A172 (cell line): ENCODE results near the gene DNER. TPM values are rescaled to one million over a fixed set of nuclear protein-coding genes. Genes with fewer than 3 reads are reported as not detected.
"Not testable (repeated sequence)": the region's sequence is repeated elsewhere in the genome, so short reads cannot be mapped to it uniquely, and the experiment has no call there.

ENCODE experiments used
- DNase-seq: peaks from one replicate; pipeline ENCODE4 v3.0.0-alpha.2; 2015; ENCODE audit warnings: low spot score
- total RNA-seq: library from RNA; depleted of rRNA; stranded (reverse); fragments of >200 nt; shearing (Covaris generic); gene quantifications from 2 replicates; pipeline ENCODE4 v1.2.3, GENCODE V29; 2014

Gene DNER
- total RNA-seq, 1 experiment from 2014 or later: 68.3 TPM

DNA sequence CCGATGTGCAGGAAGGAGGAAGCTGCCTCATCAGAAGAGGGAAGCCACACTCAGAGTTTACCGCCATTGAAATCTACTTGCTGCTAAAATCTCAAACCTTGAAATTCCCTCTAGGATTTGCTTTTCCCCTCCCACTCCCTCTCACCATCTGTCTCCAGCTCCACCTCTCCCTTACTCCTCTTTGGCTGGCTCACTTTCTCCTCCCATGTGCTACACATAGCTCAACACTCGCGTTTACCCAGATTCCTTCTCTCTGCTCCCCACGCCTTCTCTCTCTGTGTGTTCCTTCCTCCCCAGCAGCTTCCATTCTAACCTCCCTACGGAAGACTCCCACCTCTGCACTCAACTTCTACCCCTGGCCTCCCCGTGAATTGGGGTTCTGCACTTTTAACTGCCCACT, 143.1 kb downstream of the DNER start:
- no peak for DNase-seq

GRCh38 chr2:229566370-229566769, 148.0 kb downstream of the DNER start:
- no peak for DNase-seq

DNA sequence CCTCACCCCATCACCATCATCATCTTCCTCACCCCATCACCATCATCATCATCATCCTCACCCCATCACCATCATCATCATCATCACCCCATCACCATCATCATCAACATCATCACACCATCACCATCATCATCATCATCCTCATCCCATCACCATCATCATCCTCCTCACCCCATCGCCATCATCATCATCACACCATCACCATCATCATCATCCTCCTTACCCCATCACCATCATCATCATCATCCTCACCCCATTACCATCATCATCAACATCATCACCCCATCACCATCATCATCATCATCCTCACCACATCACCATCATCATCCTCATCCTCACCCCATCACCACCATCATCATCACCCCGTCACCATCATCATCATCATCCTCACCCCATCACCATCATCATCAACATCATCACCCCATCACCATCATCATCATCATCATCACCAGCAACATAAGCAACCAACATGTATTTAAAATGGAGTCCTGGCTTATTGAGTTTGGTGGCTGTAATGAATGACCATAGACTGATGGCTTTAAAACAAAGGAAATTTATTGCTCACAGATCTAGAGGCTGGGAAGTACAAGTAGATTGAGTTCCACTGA, 150.0 kb downstream of the DNER start:
- DNase-seq: no peak

DNA sequence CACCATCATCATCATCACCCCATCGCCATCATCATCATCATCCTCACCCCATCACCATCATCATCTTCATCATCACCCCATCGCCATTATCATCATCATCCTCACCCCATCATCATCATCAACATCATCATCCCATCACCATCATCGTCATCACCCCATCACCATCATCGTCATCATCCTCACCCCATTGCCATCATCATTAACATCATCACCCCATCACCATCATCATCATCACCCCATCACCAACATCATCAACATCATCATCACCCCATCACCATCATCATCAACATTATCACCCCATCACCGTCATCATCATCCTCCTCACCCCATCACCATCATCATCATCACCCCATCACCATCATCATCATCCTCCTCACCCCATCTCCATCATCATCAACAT, 151.0 kb downstream of the DNER start:
- no peak for DNase-seq

- no peak for DNase-seq
These were observed 151.8 kb downstream of the DNER start for GRCh38 chr2:229562472-229563127.

- DNase-seq: no peak
These were observed 154.4 kb downstream of the DNER start for GRCh38 chr2:229559986-229560385.

GRCh38 chr2:229553091-229553490, 161.3 kb downstream of the DNER start:
- DNase-seq: peak; percentile 11

DNA sequence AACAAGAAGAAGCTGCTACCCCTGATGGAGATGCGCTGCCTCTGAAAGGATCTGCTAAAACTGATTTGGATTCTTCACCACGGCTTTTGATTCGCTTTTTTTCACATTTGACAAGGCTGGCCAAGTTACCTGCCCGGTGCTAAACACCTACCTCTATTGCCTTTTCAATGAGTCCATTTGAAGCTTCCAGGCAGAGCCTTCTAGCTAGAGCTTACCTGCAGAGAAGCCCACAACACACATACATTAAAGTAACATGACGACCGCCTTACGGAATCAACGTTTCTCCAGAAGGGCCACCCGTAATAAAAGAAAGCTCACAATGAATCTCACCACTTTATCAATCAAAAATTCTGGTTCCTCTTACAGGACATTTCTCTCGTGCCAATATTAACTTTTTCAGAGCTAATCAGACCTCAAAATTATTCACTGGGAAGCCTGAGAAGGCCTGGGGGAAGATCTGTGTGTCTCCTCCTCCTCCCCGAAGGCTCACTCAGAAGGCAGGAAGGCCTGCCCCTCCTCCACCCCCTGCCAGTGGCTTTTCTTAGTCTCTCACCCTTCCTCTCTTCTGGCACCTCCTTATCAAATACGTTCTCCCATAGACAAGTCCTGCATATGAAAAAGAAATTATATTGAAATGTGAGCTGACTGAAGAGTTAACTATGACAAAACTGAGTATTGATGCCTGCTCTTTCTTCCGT, 171.0 kb downstream of the DNER start:
- DNase-seq: no peak

DNA sequence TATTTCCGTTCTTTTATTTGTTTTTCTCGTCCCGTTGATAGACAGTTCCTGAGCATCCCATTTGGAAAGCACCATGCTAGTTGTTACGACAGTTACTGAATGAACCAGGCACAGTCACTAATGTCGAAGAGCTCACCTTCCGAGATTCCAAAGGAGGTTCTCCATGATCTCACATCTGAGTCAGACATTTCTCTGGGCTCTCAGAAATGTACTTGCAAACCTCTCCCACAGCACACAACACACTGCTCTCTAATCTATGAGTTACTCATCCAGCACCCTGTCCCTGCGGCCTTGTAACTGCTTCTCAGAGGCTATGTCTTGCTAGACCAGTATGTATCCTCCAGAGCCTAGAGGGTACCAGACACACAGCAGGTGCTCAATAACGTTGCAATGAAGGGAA, 174.7 kb downstream of the DNER start:
- DNase-seq: peak; percentile 57

DNA sequence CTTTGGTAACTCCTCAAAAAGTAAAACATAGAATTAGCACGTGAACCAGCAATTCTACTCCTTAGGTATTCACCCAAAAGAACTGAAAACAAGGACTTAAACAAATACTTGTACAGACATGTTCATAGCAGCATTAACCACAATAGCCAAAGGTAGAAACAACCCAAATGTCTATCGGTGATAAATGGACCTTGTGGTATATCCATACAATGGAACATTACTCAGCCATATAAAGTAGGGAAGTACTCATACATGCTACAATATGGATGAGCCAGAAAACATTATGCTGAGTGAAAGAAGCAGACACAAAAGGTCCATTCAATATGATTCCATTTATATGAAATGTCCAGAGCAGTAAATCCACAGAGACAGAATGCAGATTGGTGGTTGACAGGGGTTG, 182.8 kb downstream of the DNER start:
- no peak for DNase-seq

GRCh38 chr2:229530434-229530833, 183.9 kb downstream of the DNER start:
- no peak for DNase-seq

DNA sequence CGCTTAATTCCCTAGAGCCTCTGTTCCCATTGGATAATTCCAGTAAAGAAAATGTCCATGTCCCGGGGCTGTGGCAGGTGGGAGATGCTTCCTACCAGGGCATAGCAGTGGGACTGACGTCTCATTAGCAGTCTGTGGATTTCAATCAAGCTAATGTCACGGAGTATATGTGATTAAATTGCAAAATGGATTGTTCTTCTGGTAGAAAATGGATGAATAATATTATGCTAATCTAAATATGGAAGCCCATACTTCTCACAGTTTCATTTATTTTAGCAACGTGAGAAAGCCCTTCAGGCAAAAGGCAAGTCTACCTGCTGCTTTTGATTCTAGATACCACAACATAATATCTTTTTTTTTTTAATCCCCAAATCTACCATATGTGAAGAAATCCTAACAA, 185.5 kb downstream of the DNER start:
- DNase-seq: no peak

DNA sequence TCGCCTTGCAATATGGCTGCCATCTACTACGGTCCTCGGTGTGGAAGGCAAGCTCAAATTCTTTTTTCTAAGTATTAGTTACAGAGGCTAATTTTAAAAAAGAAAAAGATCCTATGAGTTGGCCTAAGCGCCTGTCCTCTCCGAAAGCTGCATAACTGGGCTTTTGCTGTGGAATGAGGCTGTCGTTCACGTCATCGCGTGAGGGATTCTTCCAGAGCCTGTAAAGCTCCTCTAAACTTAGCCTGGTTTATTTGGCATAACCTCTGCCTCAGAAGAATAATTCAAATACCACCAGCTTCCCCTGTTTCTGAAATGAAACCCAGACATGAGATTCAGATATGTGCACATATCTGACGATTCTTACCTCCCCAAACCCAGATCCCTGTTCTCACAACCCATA, 187.4 kb downstream of the DNER start:
- no peak for DNase-seq

DNA sequence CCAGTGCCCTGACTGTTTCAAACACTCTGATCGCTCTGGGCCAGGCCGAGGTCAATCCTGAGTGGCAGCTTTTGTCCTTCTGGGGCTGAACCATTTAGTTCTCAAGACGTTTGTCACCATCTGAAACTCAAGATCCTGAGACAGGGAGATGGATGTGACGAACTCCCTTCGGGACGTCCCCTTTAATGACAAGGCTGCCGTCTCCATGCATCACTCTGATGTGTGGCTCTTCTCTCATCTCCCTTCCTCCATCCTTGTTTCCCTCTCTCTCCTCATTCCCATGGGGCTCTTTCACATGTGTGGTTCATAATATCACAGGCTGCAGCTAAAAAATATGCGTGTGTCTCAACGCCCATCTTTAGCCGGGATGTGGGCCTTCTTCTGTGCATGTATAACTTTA, 189.6 kb downstream of the DNER start:
- no peak for DNase-seq

DNA sequence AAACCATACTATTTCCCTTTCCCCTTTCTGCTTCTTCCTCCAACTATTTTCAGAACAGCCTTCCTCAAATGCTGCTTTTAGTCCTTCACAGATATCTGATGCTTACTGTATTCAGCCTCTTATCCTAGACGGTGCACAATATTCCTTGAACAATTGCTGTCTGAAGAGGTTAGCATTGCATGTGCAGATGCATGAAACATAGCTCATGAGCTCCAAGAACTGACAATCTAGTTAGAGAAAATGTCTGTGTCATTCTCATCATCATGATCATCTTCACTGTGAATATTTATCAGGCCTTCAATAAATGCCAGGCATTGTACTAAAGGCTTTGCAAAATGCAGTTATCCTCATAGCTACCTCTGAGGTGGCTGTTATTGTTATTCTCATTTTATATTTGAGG, 190.7 kb downstream of the DNER start:
- no peak for DNase-seq

DNA sequence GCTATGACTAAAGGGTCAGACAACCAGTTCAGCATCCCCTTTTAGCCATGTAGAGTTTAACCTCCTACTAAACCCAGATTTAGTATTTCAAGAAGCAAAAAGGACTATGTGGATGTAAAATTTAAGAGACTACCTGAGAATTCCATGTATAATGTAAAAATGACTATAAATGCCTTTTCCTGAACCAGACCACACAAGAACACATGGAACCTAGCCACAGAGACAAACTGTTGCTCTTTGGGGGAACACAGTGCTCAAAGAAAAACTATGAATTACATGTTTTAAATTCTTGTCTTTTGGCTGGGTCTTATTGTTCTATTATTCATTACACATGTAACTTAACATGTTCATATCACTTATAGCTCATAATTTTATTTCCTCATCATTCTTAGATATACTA, 192.8 kb downstream of the DNER start:
- no peak for DNase-seq

GRCh38 chr2:229520691-229521096, 193.7 kb downstream of the DNER start:
- DNase-seq: no peak

- peak; percentile 46 for DNase-seq
These were observed 194.5 kb downstream of the DNER start for GRCh38 chr2:229519655-229520430.

GRCh38 chr2:229514273-229514895, 200.0 kb downstream of the DNER start:
- no peak for DNase-seq

GRCh38 chr2:229511524-229511923, 202.8 kb downstream of the DNER start:
- no peak for DNase-seq

- DNase-seq: not testable (repeated sequence)
These were observed 207.7 kb downstream of the DNER start for GRCh38 chr2:229506699-229507098.
